ENCODE results near the gene SOX5. TPM values are rescaled to one million over a fixed set of nuclear protein-coding genes. Genes with fewer than 3 reads are reported as not detected.

The SOX5 gene
- total and polyA plus RNA-seq, 2 of the 8 experiments (the other 6 are each of a cell fraction or from before 2014, with no cell fraction given) = 2.2 to 2.6 TPM

- TF ChIP-seq NANOG (IDR thresholded peaks at IDR 0.05; ENCODE audit: insufficient read depth, low read depth, low read length, poor library complexity, severe bottlenecking) = no peak
- no peak for TF ChIP-seq POLR2AphosphoS5 (IDR thresholded peaks at IDR 0.05; ENCODE audit: low read depth, low read length)
- TF ChIP-seq, protein P1, sequence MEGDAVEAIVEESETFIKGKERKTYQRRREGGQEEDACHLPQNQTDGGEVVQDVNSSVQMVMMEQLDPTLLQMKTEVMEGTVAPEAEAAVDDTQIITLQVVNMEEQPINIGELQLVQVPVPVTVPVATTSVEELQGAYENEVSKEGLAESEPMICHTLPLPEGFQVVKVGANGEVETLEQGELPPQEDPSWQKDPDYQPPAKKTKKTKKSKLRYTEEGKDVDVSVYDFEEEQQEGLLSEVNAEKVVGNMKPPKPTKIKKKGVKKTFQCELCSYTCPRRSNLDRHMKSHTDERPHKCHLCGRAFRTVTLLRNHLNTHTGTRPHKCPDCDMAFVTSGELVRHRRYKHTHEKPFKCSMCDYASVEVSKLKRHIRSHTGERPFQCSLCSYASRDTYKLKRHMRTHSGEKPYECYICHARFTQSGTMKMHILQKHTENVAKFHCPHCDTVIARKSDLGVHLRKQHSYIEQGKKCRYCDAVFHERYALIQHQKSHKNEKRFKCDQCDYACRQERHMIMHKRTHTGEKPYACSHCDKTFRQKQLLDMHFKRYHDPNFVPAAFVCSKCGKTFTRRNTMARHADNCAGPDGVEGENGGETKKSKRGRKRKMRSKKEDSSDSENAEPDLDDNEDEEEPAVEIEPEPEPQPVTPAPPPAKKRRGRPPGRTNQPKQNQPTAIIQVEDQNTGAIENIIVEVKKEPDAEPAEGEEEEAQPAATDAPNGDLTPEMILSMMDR (IDR thresholded peaks at IDR 0.05; ENCODE audit: control extremely low read depth in 1 of 3, insufficient read depth in 1 of 3, low read depth in 1 of 3, low read length in 3 of 3) = no peak
- no peak for TF ChIP-seq CREB1 (IDR thresholded peaks at IDR 0.05)
Observed at GRCh38 chr12:23630524-23630923, 318.9 kb downstream of the SOX5 start (continued).
